WTC11 (cell line): ENCODE results near the gene LRRC63. TPM values are rescaled to one million over a fixed set of nuclear protein-coding genes. Genes with fewer than 3 reads are reported as not detected.
"Not testable (repeated sequence)": the region's sequence is repeated elsewhere in the genome, so short reads cannot be mapped to it uniquely, and the experiment has no call there.

Source experiments
- ATAC-seq: fragments of 200-7000 bp; cut with Tn5 transposase; 2 replicates; pipeline ENCODE4 v1.10.0; 2021; ENCODE audit warnings: mild to moderate bottlenecking, moderate library complexity
- CTCF ChIA-PET: fragments of 300-600 bp; sonication (Branson Sonifier 250); formaldehyde crosslinking; loops from one replicate; lab custom pipeline; 2021; ENCODE audit warnings: antibody characterized with exemption; lab: Charles Lee
- POLR2A ChIA-PET: fragments of 350-600 bp; sonication (Branson Sonifier 250); formaldehyde crosslinking; loops from one replicate; lab custom pipeline; 2021; ENCODE audit warnings: antibody characterized with exemption; lab: Charles Lee
- DNase-seq: peaks from one replicate; pipeline ENCODE4 v3.0.0; 2021; ENCODE audit warnings: low spot score
- H3K27ac Mint-ChIP-seq: 2 replicates; pipeline ENCODE4 v1.8.0; 2021; ENCODE audit warnings: mixed read lengths
- H3K27me3 Mint-ChIP-seq: 2 replicates; pipeline ENCODE4 v1.8.0; 2021; ENCODE audit warnings: low read depth, mild to moderate bottlenecking, moderate library complexity, mixed read lengths
- H3K36me3 Mint-ChIP-seq: 2 replicates; pipeline ENCODE4 v1.8.0; 2021; ENCODE audit warnings: mixed read lengths
- H3K4me1 Mint-ChIP-seq: 2 replicates; pipeline ENCODE4 v1.8.0; 2022; ENCODE audit warnings: mixed read lengths
- H3K4me3 Mint-ChIP-seq: 2 replicates; pipeline ENCODE4 v1.8.0; 2021; ENCODE audit warnings: mild to moderate bottlenecking, moderate library complexity, mixed read lengths
- H3K9me3 Mint-ChIP-seq: 2 replicates; pipeline ENCODE4 v1.8.0; 2021; ENCODE audit warnings: mixed read lengths
- CBFB ChIP-seq: sonication (generic); formaldehyde crosslinking; IDR thresholded peaks from 2 replicates; pipeline ENCODE4 v1.8.1; 2022; ENCODE audit warnings: mild to moderate bottlenecking, low read depth, missing genetic modification reagents
- ETV6 ChIP-seq: sonication (generic); formaldehyde crosslinking; IDR thresholded peaks from 2 replicates; pipeline ENCODE4 v1.8.1; 2022; ENCODE audit warnings: mild to moderate bottlenecking, missing genetic modification reagents
- GABPB1 ChIP-seq: sonication (generic); formaldehyde crosslinking; IDR thresholded peaks from 2 replicates; pipeline ENCODE4 v1.8.1; 2023; ENCODE audit warnings: mild to moderate bottlenecking, missing genetic modification reagents
- GTF2I ChIP-seq: fragments of 250-450 bp; sonication (Bioruptor Pico); conservative IDR thresholded peaks from 2 replicates; pipeline ENCODE4 v1.4.0; 2021; ENCODE audit warnings: mild to moderate bottlenecking
- IRF2 ChIP-seq: sonication (generic); formaldehyde crosslinking; IDR thresholded peaks from 2 replicates; pipeline ENCODE4 v1.8.0; 2022; ENCODE audit warnings: low read depth, missing genetic modification reagents, borderline replicate concordance
- JAZF1 ChIP-seq: fragments of 250-450 bp; sonication (Bioruptor Pico); IDR thresholded peaks from 2 replicates; pipeline ENCODE4 v1.9.0; 2021; ENCODE audit warnings: moderate library complexity, mild to moderate bottlenecking, inconsistent platforms
- JUN ChIP-seq: sonication (generic); formaldehyde crosslinking; IDR thresholded peaks from 2 replicates; pipeline ENCODE4 v1.8.0; 2023; ENCODE audit warnings: mild to moderate bottlenecking, missing genetic modification reagents
- PREB ChIP-seq: sonication (generic); formaldehyde crosslinking; IDR thresholded peaks from 2 replicates; pipeline ENCODE4 v1.8.1; 2022; ENCODE audit warnings: mild to moderate bottlenecking, missing genetic modification reagents, moderate library complexity, borderline replicate concordance
- PRRX2 ChIP-seq: fragments of 250-450 bp; sonication (Bioruptor Pico); IDR thresholded peaks from 2 replicates; pipeline ENCODE4 v1.8.0; 2021; ENCODE audit warnings: mild to moderate bottlenecking
- RORB ChIP-seq: fragments of 250-450 bp; sonication (Bioruptor Pico); IDR thresholded peaks from 2 replicates; pipeline ENCODE4 v1.9.0; 2021; ENCODE audit warnings: mild to moderate bottlenecking
- SMAD3 ChIP-seq: sonication (generic); formaldehyde crosslinking; IDR thresholded peaks from 2 replicates; pipeline ENCODE4 v1.8.0; 2022; ENCODE audit warnings: missing genetic modification reagents, mild to moderate bottlenecking, borderline replicate concordance
- TEAD1 ChIP-seq: sonication (generic); formaldehyde crosslinking; IDR thresholded peaks from 2 replicates; pipeline ENCODE4 v1.8.0; 2022; ENCODE audit warnings: mild to moderate bottlenecking, missing genetic modification reagents
- ZNF138 ChIP-seq: sonication (generic); formaldehyde crosslinking; conservative IDR thresholded peaks from 2 replicates; pipeline ENCODE4 v1.8.1; 2022; ENCODE audit warnings: mild to moderate bottlenecking, moderate library complexity, missing genetic modification reagents
- ZNF219 ChIP-seq: sonication (generic); formaldehyde crosslinking; IDR thresholded peaks from 2 replicates; pipeline ENCODE4 v1.8.0; 2023; ENCODE audit warnings: missing genetic modification reagents, mild to moderate bottlenecking, borderline replicate concordance
- ZNF232 ChIP-seq: sonication (generic); formaldehyde crosslinking; IDR thresholded peaks from 2 replicates; pipeline ENCODE4 v1.8.0; 2022; ENCODE audit warnings: mild to moderate bottlenecking, missing genetic modification reagents
- ZNF281 ChIP-seq: sonication (generic); formaldehyde crosslinking; IDR thresholded peaks from 2 replicates; pipeline ENCODE4 v1.8.0; 2023; ENCODE audit warnings: mild to moderate bottlenecking, missing genetic modification reagents
- ZNF532 ChIP-seq: fragments of 250-450 bp; sonication (Bioruptor Pico); IDR thresholded peaks from 2 replicates; pipeline ENCODE4 v1.9.0; 2021; ENCODE audit warnings: mild to moderate bottlenecking, borderline replicate concordance
- total RNA-seq: library from RNA; stranded (reverse); gene quantifications from 3 replicates; pipeline ENCODE4 v1.2.3, GENCODE V29; 2021
- TF ChIP-seq, protein P1 (sequence below): sonication (generic); formaldehyde crosslinking; IDR thresholded peaks from 2 replicates; pipeline ENCODE4 v1.8.0; 2022; ENCODE audit warnings: mild to moderate bottlenecking, missing genetic modification reagents
- TF ChIP-seq, protein P2 (sequence below): sonication (generic); formaldehyde crosslinking; IDR thresholded peaks from 2 replicates; pipeline ENCODE4 v1.8.0; 2022; ENCODE audit warnings: mild to moderate bottlenecking, missing genetic modification reagents
- TF ChIP-seq, protein P3 (sequence below): fragments of 250-450 bp; sonication (Bioruptor Pico); IDR thresholded peaks from 2 replicates; pipeline ENCODE4 v1.9.0; 2021; ENCODE audit warnings: mild to moderate bottlenecking

The LRRC63 gene
- total RNA-seq, 1 experiment from 2014 or later, result not detected

GRCh38 chr13:46281779-46282178, 70.1 kb downstream of the LRRC63 start:
- no peak for TF ChIP-seq GTF2I
- TF ChIP-seq, protein P1, sequence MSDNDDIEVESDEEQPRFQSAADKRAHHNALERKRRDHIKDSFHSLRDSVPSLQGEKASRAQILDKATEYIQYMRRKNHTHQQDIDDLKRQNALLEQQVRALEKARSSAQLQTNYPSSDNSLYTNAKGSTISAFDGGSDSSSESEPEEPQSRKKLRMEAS (CRISPR knock-in tag), result no peak
- no peak for TF ChIP-seq ETV6 (CRISPR knock-in tag)
- TF ChIP-seq ZNF232 (CRISPR knock-in tag), result no peak
- TF ChIP-seq, protein P2, sequence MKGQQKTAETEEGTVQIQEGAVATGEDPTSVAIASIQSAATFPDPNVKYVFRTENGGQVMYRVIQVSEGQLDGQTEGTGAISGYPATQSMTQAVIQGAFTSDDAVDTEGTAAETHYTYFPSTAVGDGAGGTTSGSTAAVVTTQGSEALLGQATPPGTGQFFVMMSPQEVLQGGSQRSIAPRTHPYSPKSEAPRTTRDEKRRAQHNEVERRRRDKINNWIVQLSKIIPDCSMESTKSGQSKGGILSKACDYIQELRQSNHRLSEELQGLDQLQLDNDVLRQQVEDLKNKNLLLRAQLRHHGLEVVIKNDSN, result no peak
- TF ChIP-seq, protein P3, sequence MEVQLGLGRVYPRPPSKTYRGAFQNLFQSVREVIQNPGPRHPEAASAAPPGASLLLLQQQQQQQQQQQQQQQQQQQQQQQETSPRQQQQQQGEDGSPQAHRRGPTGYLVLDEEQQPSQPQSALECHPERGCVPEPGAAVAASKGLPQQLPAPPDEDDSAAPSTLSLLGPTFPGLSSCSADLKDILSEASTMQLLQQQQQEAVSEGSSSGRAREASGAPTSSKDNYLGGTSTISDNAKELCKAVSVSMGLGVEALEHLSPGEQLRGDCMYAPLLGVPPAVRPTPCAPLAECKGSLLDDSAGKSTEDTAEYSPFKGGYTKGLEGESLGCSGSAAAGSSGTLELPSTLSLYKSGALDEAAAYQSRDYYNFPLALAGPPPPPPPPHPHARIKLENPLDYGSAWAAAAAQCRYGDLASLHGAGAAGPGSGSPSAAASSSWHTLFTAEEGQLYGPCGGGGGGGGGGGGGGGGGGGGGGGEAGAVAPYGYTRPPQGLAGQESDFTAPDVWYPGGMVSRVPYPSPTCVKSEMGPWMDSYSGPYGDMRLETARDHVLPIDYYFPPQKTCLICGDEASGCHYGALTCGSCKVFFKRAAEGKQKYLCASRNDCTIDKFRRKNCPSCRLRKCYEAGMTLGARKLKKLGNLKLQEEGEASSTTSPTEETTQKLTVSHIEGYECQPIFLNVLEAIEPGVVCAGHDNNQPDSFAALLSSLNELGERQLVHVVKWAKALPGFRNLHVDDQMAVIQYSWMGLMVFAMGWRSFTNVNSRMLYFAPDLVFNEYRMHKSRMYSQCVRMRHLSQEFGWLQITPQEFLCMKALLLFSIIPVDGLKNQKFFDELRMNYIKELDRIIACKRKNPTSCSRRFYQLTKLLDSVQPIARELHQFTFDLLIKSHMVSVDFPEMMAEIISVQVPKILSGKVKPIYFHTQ (CRISPR knock-in tag), result no peak
- no peak for TF ChIP-seq JUN
- TF ChIP-seq CBFB (CRISPR knock-in tag), result no peak
- no peak for TF ChIP-seq PREB
- TF ChIP-seq ZNF281 (CRISPR knock-in tag), result no peak
- TF ChIP-seq IRF2 (CRISPR knock-in tag), result no peak
- TF ChIP-seq SMAD3, result no peak
- H3K4me1 Mint-ChIP-seq, result peaks cover 7% of the 10 kb centered on the region; the same call in 1 of the 2 replicates
- H3K27ac Mint-ChIP-seq, result 0 out of 2 replicates have a peak overlapping the region, but pooled peaks have one; percentile 19
- H3K9me3 Mint-ChIP-seq, result no peaks in the 10 kb centered on the region
- no peak overlapping the region for H3K4me3 Mint-ChIP-seq
- POLR2A ChIA-PET, result no interaction called here
- DNase-seq (no peak), ATAC-seq (no peak)
- CTCF ChIA-PET, result no interaction called here
- no peaks in the 10 kb centered on the region for H3K27me3 Mint-ChIP-seq
- no peaks in the 10 kb centered on the region for H3K36me3 Mint-ChIP-seq

GRCh38 chr13:46283912-46284824, 72.4 kb downstream of the LRRC63 start:
- ATAC-seq, H3K27ac Mint-ChIP-seq, H3K4me3 Mint-ChIP-seq, POLR2A ChIA-PET, H3K4me1 Mint-ChIP-seq, H3K9me3 Mint-ChIP-seq, H3K36me3 Mint-ChIP-seq, DNase-seq, H3K27me3 Mint-ChIP-seq: not testable (repeated sequence)
- CTCF ChIA-PET, result interaction anchor here (1.2 kb wide), 1 partner anchor 124 kb away, joined by 3 read pairs; no protein-coding TSS in a partner anchor

DNA sequence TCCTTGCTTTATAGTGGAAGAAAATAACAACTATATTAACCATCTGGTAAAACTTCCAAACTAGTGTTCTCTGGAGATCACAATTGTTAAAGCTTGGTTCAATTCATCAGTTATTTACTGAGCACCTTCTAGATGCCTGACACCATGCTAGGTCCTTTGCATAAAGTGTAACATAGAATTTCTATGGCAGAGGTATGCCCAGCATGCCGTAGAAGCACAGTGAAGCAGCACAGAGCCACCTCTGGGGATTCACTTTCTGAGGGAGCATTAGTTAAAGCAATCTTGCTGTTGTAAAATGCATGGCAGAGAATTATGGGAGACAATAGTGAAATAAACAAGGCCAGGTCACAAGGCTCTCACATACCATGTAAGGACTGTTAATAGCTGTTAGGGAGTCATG, 75.2 kb downstream of the LRRC63 start:
- no peaks in the 10 kb centered on the region for H3K36me3 Mint-ChIP-seq
- DNase-seq, result no peak
- no peak overlapping the region for H3K27ac Mint-ChIP-seq
- POLR2A ChIA-PET, result interaction anchor here (1.4 kb wide), 1 partner anchor 136 kb away, joined by 3 read pairs; no protein-coding TSS in a partner anchor
- no peaks in the 10 kb centered on the region for H3K27me3 Mint-ChIP-seq
- peak; percentile 66 for ATAC-seq
- H3K9me3 Mint-ChIP-seq, result no peaks in the 10 kb centered on the region
- peaks cover 7% of the 10 kb centered on the region for H3K4me1 Mint-ChIP-seq
- no peak overlapping the region for H3K4me3 Mint-ChIP-seq
- no peak for TF ChIP-seq ZNF532 (CRISPR knock-in tag)
- TF ChIP-seq JAZF1 (CRISPR knock-in tag), result no peak
- no peak for TF ChIP-seq TEAD1
- no peak for TF ChIP-seq ZNF219
- no peak for TF ChIP-seq GABPB1 (CRISPR knock-in tag)
- TF ChIP-seq ZNF138 (CRISPR knock-in tag), result no peak
- TF ChIP-seq PRRX2, result no peak
- no peak for TF ChIP-seq RORB (CRISPR knock-in tag)
- CTCF ChIA-PET, result interaction anchor here (1.3 kb wide), 1 partner anchor 127 kb away, joined by 3 read pairs; no protein-coding TSS in a partner anchor
